GM12878 (cell line): ENCODE data around the gene KDELR1.

Experiments
- CEBPB ChIP-seq, 2 experiments: fragments of 150-350 bp in 1 of 2; IDR thresholded peaks; 2 replicates each; pipeline ENCODE4 v1.6.1; 2012 to 2014; ENCODE audit warnings: low read depth in 2 of 2, low read length in 2 of 2, borderline replicate concordance in 1 of 2, inconsistent platforms in 1 of 2
- CTCF ChIP-seq, 3 experiments: IDR thresholded peaks in 2 of 3; conservative IDR thresholded peaks in 1 of 3; 2 replicates each; pipeline ENCODE4 v1.5.1; 2011; ENCODE audit warnings: low read depth in 3 of 3, low read length in 3 of 3, mild to moderate bottlenecking in 3 of 3, control low read depth in 2 of 3, moderate library complexity in 2 of 3, inconsistent platforms in 1 of 3, mixed read lengths in 1 of 3; ENCODE audit not compliant: control insufficient read depth in 2 of 3, insufficient read depth in 1 of 3; ENCODE audit errors: extremely low read depth in 1 of 3
- EP300 ChIP-seq, 2 experiments: fragments of 150-350 bp in 1 of 2; IDR thresholded peaks; 2 replicates each; pipeline ENCODE4 v1.6.1; 2011 to 2012; ENCODE audit warnings: low read depth in 2 of 2, low read length in 2 of 2, borderline replicate concordance in 1 of 2, improper control_type of control experiment in 1 of 2, inconsistent platforms in 1 of 2; ENCODE audit not compliant: control insufficient read depth in 1 of 2
- IRF5 ChIP-seq: fragments of 450-650 bp; IDR thresholded peaks from 2 replicates; pipeline ENCODE4 v1.6.1; 2017; ENCODE audit warnings: borderline replicate concordance
- MLLT1 ChIP-seq: fragments of 450-650 bp; IDR thresholded peaks from 2 replicates; pipeline ENCODE4 v1.6.1; 2016; ENCODE audit warnings: mild to moderate bottlenecking
- NFIC ChIP-seq: IDR thresholded peaks from 2 replicates; pipeline ENCODE4 v1.6.1; 2012; ENCODE audit warnings: low read depth, mild to moderate bottlenecking, inconsistent platforms, low read length, moderate library complexity
- POLR2AphosphoS5 ChIP-seq: IDR thresholded peaks from 2 replicates; pipeline ENCODE4 v1.6.1; 2011; ENCODE audit warnings: mild to moderate bottlenecking, low read length, inconsistent platforms
- RAD21 ChIP-seq: IDR thresholded peaks from 2 replicates; pipeline ENCODE4 v1.6.1; 2011; ENCODE audit warnings: mild to moderate bottlenecking, low read depth, low read length, moderate library complexity; ENCODE audit not compliant: insufficient read depth
- REST ChIP-seq: IDR thresholded peaks from 2 replicates; pipeline ENCODE4 v1.6.1; 2012; ENCODE audit warnings: mild to moderate bottlenecking, low read depth, low read length
- RFX5 ChIP-seq: IDR thresholded peaks from 2 replicates; pipeline ENCODE4 v1.6.1; 2011; ENCODE audit warnings: low read depth, low read length, improper control_type of control experiment
- SMC3 ChIP-seq: IDR thresholded peaks from 2 replicates; pipeline ENCODE4 v1.6.1; 2011; ENCODE audit warnings: low read length, improper control_type of control experiment, borderline replicate concordance
- ZBTB33 ChIP-seq: fragments of 450-650 bp; IDR thresholded peaks from 2 replicates; pipeline ENCODE4 v1.6.1; 2017; ENCODE audit warnings: mild to moderate bottlenecking
- ZSCAN29 ChIP-seq: fragments of 450-650 bp; IDR thresholded peaks from 2 replicates; pipeline ENCODE4 v1.6.1; 2017; ENCODE audit warnings: mild to moderate bottlenecking, moderate library complexity

- no peak for TF ChIP-seq SMC3
- TF ChIP-seq MLLT1: no peak
- TF ChIP-seq EP300 (IDR thresholded peaks at IDR 0.05; ENCODE audit: borderline replicate concordance in 1 of 2, control insufficient read depth in 1 of 2, low read depth in 2 of 2, low read length in 2 of 2): no peak
- no peak for TF ChIP-seq POLR2AphosphoS5
- TF ChIP-seq ZBTB33: no peak
- TF ChIP-seq CEBPB (IDR thresholded peaks at IDR 0.05; ENCODE audit: borderline replicate concordance in 1 of 2, low read depth in 2 of 2, low read length in 2 of 2): no peak
- no peak for TF ChIP-seq NFIC
- no peak for TF ChIP-seq RFX5
- TF ChIP-seq CTCF (IDR thresholded peaks at IDR 0.05 in 2 of 3, conservative IDR thresholded peaks at IDR 0.05 in 1 of 3; ENCODE audit: control insufficient read depth in 2 of 3, extremely low read depth in 1 of 3, insufficient read depth in 1 of 3, low read depth in 3 of 3, low read length in 3 of 3): no peak
- TF ChIP-seq REST: no peak
- no peak for TF ChIP-seq IRF5
- no peak for TF ChIP-seq RAD21
- TF ChIP-seq ZSCAN29: no peak
Measured at GRCh38 chr19:48401287-48401686, 9.9 kb upstream of the KDELR1 start.
